Measurements from ENCODE around the gene KDM2B.

GRCh38 chr12:121391619-121392324, 189.1 kb downstream of the KDM2B start:
- no peak for TF ChIP-seq MXI1 (conservative IDR thresholded peaks at IDR 0.05; ENCODE audit: poor library complexity, severe bottlenecking)
- no peak for TF ChIP-seq POLR2AphosphoS5 (IDR thresholded peaks at IDR 0.05)
- TF ChIP-seq CTCF (IDR thresholded peaks at IDR 0.05; ENCODE audit: poor library complexity, severe bottlenecking) = no peak
- no peak for TF ChIP-seq EP300 (conservative IDR thresholded peaks at IDR 0.05; ENCODE audit: poor library complexity, severe bottlenecking)
- no peak for TF ChIP-seq SMC3 (conservative IDR thresholded peaks at IDR 0.05; ENCODE audit: poor library complexity)
- no peak for TF ChIP-seq TAF1 (IDR thresholded peaks at IDR 0.05; ENCODE audit: low read depth)
- TF ChIP-seq EZH2 (IDR thresholded peaks at IDR 0.05; ENCODE audit: borderline replicate concordance, insufficient read depth, low read length, poor library complexity, severe bottlenecking) = no peak
- no peak for TF ChIP-seq REST (IDR thresholded peaks at IDR 0.05; ENCODE audit: borderline replicate concordance)
- no peak for TF ChIP-seq RAD21 (conservative IDR thresholded peaks at IDR 0.05)
